ENCODE measurements around the gene TMEM171. TPM values are rescaled to one million over a fixed set of nuclear protein-coding genes. Genes with fewer than 3 reads are reported as not detected.

TMEM171 gene
- total RNA-seq, 1 donor from 2014 or later: not detected

- Mint-ChIP-seq H3K4me1 (peaks cover 18% of the 10 kb centered on the region), H3K9me3 (peaks cover 5% of the 10 kb centered on the region), H3K27ac (no peak within 1 kb of the TSS), H3K27me3 (ENCODE audit: insufficient read depth, low read depth) (peaks cover 4% of the 10 kb centered on the region), H3K4me3 (no peak within 1 kb of the TSS), H3K36me3 (no peaks in the 10 kb centered on the region)
- H3K4me2 ChIP-seq: no peak within 1 kb of the TSS
- no peak within 1 kb of the TSS for H2AFZ ChIP-seq (replicated peaks)
- H3K9me3 ChIP-seq (ENCODE audit: low read depth): no peaks in the 10 kb centered on the region
- no peaks in the 10 kb centered on the region for H4K20me1 ChIP-seq (ENCODE audit: low read depth)
- H3K27ac ChIP-seq: no peak within 1 kb of the TSS
- no peaks in the 10 kb centered on the region for H3K36me3 ChIP-seq
- no peaks in the 10 kb centered on the region for H3K79me2 ChIP-seq (ENCODE audit: low read depth)
- H3F3A ChIP-seq (ENCODE audit: low read depth): no peaks in the 10 kb centered on the region
- no peaks in the 10 kb centered on the region for H3K4me1 ChIP-seq
- H3K27me3 ChIP-seq: no peaks in the 10 kb centered on the region
- TF ChIP-seq EZH2phosphoT487 (IDR thresholded peaks at IDR 0.05) (no peak), CTCF (IDR thresholded peaks at IDR 0.05) (no peak), EZH2 (IDR thresholded peaks at IDR 0.05) (no peak)
- DNase-seq (ENCODE audit: low spot score): no peak
- no peak within 1 kb of the TSS for H3K4me3 ChIP-seq
- no peak within 1 kb of the TSS for H3K9ac ChIP-seq
Observed at GRCh38 chr5:73172951-73173350, 52.6 kb downstream of the TMEM171 start, which contains the start of gene TMEM174. Gene TMEM174, plus strand, starts transcription at chr5:73173193. Its CDS starts 51 bp downstream, at chr5:73173244.

DNA sequence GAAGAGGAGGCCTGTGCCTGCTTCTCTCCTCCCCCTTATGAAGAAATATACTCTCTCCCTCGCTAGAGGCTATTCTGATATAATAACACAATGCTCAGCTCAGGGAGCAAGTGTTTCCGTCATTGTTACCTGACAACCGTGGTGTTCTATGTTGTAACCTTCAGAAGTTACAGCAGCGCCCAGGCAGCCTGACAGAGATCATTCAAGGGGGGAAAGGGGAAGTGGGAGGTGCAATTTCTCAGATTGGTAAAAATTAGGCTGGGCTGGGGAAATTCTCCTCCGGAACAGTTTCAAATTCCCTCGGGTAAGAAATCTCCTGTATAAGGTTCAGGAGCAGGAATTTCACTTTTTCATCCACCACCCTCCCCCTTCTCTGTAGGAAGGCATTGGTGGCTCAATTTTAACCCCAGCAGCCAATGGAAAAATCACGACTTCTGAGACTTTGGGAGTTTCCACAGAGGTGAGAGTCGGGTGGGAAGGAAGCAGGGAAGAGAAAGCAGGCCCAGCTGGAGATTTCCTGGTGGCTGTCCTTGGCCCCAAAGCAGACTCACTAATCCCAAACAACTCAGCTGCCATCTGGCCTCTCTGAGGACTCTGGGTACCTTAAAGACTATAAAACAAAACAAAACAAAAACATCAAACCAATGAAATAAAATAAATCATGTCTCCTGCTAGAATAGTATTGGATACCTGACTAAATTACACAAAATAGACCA is 53.9 kb downstream of the TMEM171 start:
- no peaks in the 10 kb centered on the region for H3F3A ChIP-seq (ENCODE audit: low read depth)

GRCh38 chr5:73176250-73176649 is 55.9 kb downstream of the TMEM171 start:
- Histone ChIP-seq H3K36me3 (no peaks in the 10 kb centered on the region), H3K9me3 (ENCODE audit: low read depth) (no peaks in the 10 kb centered on the region), H2AFZ (replicated peaks) (no peak overlapping the region), H3K27ac (no peak overlapping the region), H3K4me3 (no peak overlapping the region), H3K4me1 (no peaks in the 10 kb centered on the region), H3K4me2 (no peak overlapping the region), H3K79me2 (ENCODE audit: low read depth) (no peaks in the 10 kb centered on the region), H4K20me1 (ENCODE audit: low read depth) (no peaks in the 10 kb centered on the region), H3F3A (ENCODE audit: low read depth) (no peaks in the 10 kb centered on the region), H3K27me3 (no peaks in the 10 kb centered on the region), H3K9ac (no peak overlapping the region)
- DNase-seq (ENCODE audit: low spot score): no peak
- no peak overlapping the region for H3K27ac Mint-ChIP-seq
- H3K27me3 Mint-ChIP-seq (ENCODE audit: insufficient read depth, low read depth): no peaks in the 10 kb centered on the region
- H3K36me3 Mint-ChIP-seq: no peaks in the 10 kb centered on the region
- TF ChIP-seq EZH2 (IDR thresholded peaks at IDR 0.05) (no peak), EZH2phosphoT487 (IDR thresholded peaks at IDR 0.05) (no peak), CTCF (IDR thresholded peaks at IDR 0.05) (no peak)
- H3K9me3 Mint-ChIP-seq: no peaks in the 10 kb centered on the region
- H3K4me1 Mint-ChIP-seq: peaks cover 18% of the 10 kb centered on the region
- H3K4me3 Mint-ChIP-seq: no peak overlapping the region

More for the DNA sequence above, 53.9 kb downstream of the TMEM171 start:
- Mint-ChIP-seq H3K27me3 (ENCODE audit: insufficient read depth, low read depth) (peaks cover 4% of the 10 kb centered on the region), H3K9me3 (peaks cover 5% of the 10 kb centered on the region), H3K27ac (no peak overlapping the region), H3K4me1 (peaks cover 18% of the 10 kb centered on the region), H3K36me3 (no peaks in the 10 kb centered on the region), H3K4me3 (no peak overlapping the region)
- H3K9ac ChIP-seq: no peak overlapping the region
- no peaks in the 10 kb centered on the region for H3K36me3 ChIP-seq
- no peak for DNase-seq (ENCODE audit: low spot score)
- H3K4me1 ChIP-seq: no peaks in the 10 kb centered on the region
- TF ChIP-seq CTCF (IDR thresholded peaks at IDR 0.05): no peak
- TF ChIP-seq EZH2phosphoT487 (IDR thresholded peaks at IDR 0.05): no peak
- no peak for TF ChIP-seq EZH2 (IDR thresholded peaks at IDR 0.05)
- H3K9me3 ChIP-seq (ENCODE audit: low read depth): no peaks in the 10 kb centered on the region
- H3K27me3 ChIP-seq: no peaks in the 10 kb centered on the region
- no peak overlapping the region for H3K4me2 ChIP-seq
- no peak overlapping the region for H3K27ac ChIP-seq
- no peaks in the 10 kb centered on the region for H3K79me2 ChIP-seq (ENCODE audit: low read depth)
- H2AFZ ChIP-seq (replicated peaks): no peak overlapping the region
- H3K4me3 ChIP-seq: no peak overlapping the region
- H4K20me1 ChIP-seq (ENCODE audit: low read depth): no peaks in the 10 kb centered on the region

Data from neural progenitor cell (in vitro differentiated cells).